GM21825 (cell line): ENCODE data around the gene INTS11.
"Not testable (repeated sequence)": the region's sequence is repeated elsewhere in the genome, so short reads cannot be mapped to it uniquely, and the experiment has no call there.

ENCODE experiments used
- ATAC-seq: cut with Tn5 transposase; IDR thresholded peaks from one replicate; pipeline ENCODE4 v1.9.1; 2021; ENCODE audit warnings: mild to moderate bottlenecking, moderate library complexity; ENCODE audit not compliant: unreplicated experiment

INTS11 gene

DNA sequence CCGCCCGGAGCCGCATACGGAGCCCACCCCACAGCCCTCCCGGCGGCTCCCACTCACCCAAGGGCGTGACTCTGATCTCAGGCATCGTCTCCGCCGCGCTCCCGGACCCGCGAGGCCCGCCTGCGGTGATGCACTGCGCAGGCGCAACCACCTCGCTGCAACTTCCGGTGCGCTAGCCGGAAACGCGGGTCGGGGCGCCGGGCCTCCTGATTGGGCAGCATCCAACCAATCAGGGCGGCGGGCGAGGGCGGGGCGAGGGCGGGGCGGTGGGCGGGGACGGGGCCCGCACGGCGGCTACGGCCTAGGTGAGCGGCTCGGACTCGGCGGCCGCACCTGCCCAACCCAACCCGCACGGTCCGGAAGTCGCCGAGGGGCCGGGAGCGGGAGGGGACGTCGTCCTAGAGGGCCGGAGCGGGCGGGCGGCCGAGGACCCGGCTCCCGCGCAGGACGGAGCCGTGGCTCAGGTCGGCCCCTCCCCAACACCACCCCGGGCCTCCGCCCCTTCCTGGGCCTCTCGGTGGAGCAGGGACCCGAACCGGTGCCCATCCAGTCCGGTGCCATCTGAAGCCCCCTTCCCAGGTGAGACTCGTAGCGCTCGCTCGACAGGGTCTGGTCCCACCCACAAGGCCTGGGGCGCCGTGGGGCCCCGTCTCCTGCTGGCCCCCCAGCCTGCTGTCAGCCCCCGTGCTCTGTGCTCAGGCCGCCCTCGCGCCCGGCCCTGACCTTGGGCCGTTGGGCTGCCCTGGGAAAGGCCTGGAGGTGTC is at the start of gene INTS11, which contains the start of gene CPTP:
TSS of gene INTS11 (minus strand) at position 137 of the 764 bp plus-strand sequence. CDS start at position 85, 52 bp downstream.
TSS of gene CPTP (plus strand) at position 279 of the 764 bp plus-strand sequence. CDS start 2,109 bp downstream, outside the sequence.
- peak; percentile 55 for ATAC-seq

DNA sequence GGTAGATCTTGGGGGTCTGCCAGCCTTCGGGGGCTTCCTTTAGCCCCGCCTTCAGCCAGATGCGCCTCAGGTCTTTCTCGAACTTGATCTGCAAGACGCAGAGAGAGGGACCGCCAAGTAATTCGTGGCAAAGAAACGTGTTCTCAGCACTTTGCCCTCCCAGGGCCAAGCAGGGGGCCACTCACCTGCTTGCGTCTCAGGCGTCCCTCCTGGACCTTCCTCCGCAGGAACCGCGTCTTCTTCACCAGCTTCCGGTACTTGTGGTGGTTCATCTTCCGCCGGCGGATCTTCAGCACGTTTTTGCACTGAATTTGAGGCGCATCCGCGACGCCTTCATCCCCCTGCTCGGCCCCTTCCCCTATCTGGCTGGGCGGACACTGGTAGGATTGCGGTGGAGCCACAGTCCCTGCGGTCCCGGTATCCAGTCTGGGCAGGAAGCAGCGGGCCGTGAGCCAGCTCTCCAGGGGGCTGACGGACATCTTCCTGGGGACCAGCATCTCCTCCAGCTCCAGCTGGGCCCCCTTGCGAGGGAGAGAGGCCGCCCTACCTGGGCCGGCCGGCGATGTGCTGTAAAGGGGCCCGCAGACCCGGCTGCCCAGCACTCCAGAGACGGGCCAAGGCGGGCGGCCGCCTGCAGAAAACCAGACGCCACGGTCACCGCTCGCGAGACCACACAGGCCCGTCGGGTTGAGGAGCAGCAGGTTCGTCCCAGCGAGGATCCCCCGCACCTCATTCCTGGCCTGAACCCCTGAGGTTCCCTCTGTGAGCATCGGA is 49.5 kb upstream of the INTS11 start:
- no peak for ATAC-seq

DNA sequence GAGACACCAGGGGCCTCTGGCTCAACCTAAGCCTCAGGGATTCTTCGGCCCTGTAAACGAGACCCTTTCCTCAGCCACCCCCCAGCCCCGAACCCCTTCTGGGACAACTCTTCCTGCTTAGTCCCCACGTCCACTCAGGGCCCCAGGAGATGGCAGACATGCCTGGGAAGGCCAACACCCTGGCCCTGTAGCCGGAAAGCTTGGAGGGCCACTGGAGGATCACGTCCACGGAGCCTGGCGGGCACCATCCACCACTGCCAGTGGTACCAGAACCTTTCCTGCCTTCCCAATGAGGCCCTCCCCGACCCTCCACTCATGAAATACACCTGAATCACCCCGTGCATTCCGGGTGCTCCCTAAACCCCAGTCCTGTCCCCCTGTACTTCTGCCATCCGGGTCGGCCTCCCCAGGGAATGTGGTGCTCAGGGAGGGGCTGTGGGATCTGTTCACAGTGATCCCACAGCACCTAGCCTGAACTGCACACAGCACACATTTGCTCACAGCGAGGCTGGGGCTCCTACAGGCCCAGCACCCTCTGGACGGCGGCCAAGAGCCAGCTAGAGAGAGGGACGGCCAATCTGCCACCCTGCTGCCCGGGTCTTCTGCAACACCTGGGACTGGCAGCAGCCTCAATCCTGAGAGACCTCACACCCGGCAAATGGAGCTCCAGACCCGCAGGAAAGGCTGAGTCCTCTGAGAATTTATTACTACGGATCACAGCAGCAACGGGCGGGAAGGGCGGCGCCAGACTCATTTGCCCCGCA is 48.8 kb upstream of the INTS11 start:
- no peak for ATAC-seq

DNA sequence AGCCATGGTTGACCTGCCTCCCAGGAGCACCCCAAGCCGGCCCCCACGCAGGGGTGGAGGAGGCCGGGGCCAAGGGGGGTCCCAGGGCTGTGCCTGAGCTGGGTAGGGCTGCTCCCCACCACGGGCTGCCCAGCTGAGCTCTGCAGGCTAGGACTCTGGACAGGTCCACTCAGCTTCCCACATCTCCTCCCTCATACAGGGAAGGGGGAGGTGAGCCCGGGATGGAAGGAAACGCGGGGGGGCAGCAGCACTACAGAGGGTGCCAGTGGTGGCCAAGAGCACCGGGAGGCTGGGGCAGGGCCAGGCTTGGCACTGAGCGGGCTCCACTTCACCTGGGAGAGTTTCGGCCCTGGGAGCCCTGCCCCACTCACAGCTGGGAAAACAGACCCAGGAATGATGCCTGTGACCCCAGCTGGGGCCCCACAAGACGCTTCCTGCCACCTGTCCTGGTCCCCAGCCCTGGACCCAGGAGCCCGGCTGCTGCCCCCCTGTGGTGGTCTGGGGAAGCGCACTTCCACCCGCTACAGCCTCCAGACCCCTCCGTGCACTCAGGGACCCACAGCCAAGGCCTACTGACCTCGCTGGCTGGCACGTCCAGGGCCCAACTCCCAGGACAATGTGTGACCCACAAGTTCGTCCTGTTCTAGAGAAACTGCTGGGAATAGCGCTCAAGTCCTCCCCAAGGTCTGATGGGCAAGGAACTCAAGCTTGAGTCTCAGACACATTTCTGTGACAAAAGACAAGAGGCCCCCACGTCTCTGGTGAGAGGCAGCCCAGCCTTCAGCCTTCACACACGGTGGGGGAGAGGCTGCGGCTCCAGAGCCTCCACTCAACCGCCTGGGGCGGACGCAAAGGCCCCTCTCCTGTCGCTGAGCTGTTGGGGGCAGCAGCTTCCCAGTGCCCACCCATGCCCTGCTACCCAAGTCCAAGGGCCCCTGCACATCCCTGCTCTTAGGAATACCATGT is 47.6 kb upstream of the INTS11 start:
- ATAC-seq, result no peak

DNA sequence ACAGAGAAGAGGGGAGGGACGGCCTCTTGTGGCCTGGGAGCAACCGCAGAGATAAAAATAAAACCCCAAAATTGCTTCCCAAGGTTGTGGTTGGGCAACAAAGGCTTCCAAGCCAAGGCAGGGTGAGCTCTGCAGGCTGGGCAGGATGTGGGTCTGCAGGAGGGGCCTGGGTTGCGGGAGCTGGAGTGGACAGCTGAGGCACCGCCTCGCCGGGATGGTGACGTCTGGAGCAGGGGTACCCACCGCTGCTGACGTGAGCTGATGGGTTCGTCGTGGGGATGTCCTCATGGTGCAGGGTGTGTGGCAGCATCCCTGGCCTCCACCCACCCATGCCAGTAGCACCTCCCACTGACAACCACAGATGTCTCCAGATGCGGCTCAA is 46.9 kb upstream of the INTS11 start:
- no peak for ATAC-seq

DNA sequence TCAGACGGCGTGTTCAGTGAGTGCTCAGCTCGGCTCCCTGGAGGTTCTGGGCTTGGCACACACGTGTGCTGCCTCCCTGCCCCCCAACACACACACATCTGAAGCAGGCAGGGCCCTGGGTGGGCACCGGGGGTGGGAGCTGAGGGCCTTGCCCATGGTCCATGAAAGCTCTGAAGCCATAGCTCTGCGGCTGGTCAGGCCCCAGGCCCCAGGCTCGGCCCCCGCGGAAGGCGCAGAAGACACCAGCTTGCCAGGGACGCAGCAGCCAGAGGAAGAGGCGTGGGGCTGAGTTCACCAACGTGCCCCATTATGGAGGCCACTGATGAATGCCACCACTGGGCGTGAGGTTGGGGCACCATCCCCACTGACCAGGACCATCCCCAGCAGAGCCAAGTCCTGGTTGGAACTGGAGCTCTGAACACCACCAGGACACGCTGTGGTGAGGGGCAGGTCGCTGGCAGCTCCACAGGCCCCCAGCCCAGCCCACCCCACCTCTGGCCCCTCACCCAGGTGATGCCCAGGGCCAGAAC is 46.4 kb upstream of the INTS11 start:
- no peak for ATAC-seq

DNA sequence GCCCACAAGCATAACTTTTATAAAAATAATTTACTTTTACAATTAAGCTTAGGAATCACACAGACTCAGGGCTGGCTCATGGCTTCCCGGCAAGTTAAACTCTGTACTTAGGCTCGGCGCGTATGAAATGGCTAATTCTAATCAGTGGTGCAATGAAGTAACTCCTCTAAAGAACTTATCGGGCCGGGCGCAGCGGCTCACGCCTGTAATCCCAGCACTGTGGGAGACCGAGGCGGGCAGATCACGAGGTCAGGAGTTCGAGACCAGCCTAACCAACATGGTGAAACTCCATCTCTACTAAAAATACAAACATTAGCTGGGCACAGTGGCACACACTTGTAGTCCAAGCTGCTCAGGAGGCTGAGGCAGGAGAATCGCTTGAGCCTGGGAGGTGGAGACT is 45.6 kb upstream of the INTS11 start:
- not testable (repeated sequence) for ATAC-seq

DNA sequence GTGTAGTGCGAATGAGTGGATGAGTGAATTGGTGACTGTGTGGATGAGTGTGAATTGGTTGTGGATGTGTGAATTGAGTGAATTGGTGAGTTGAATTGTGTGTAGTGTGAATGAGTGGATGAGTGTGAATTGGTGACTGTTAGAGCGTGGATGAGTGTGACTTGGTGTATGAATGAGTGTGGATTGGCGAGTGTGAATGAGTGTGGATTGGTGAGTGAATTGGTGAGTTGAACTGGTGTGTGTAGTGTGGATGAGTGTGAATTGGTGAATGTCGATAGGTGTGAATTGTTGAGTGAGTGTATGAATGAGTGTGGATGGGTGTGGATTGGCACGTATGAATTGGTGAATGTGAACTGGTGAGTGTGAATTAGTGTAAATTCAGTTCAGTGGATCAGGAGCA is 42.9 kb upstream of the INTS11 start:
- ATAC-seq, result no peak

DNA sequence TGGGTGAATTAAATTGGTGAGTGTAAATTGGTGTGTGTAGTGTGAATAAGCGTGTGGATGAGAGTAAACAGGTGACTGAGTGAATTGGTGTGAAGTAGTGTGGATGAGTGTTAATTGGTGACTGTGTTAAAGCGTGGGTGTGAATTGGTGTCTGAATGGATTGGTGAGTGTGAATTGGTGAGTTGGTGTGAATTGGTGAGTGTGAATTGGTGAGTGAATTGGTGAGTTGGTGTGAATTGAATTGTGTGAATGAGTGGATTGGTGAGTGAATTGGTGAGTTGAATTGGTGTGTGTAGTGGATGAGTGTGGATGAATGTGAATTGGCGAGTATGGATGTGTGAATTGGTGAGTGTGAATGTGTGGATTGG is 42.2 kb upstream of the INTS11 start:
- ATAC-seq, result no peak

DNA sequence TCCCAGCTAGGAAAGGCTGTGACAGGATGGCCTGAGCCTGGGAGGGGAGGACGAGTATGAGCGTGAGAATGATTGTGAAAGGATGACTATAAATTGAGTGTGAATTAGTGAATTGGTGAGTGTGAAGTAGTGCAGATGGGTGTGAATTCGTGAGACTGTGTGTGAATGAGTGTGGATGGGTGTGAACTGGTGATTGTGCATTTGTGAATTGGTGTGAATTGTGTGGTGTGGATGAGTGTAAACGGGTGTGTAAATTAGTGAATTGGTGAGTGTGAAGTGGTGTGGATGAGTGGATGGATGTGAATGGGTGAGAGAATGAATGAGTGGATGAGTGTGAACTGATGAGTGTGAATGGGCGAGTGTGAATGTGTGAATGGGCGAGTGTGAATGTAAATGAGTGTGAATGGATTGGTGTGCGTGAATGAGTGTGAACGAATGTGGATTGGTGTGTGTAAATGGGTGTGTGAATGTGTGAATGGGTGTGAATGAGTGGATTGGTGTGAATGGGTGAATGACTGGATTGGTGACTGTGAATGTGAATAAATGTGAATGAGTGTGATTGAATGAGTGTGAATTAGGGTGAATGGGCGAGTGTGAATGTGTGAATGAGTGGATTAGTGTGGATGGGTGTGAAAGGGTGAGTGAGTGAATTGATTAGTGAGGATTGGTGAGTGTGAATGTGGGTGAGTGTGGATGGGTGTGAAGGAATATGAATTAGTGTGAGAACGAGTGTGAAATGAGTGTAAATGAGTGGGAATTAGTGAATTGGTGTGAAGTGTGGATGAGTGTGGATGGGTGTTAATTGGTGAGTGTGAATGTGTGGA is 41.6 kb upstream of the INTS11 start:
- ATAC-seq, result no peak

DNA sequence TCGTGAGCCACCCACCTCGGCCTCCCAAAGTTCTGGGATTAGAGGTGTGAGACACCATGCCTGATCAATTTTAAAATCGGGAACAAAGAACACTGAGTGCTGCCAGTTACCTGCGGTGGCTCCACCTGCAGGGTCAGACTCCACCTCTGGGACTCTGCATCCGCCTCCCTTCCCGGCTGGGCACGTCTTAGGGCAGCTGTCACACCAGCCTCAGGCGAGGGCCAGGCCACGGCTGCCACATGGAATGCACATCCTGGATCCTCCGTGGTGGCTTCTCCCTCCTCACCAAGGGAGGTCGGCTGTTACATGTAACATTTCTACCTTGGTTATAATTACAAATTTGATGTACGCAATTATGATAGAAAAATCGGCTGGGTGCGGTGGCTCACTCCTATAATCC is 39.8 kb upstream of the INTS11 start:
- no peak for ATAC-seq

DNA sequence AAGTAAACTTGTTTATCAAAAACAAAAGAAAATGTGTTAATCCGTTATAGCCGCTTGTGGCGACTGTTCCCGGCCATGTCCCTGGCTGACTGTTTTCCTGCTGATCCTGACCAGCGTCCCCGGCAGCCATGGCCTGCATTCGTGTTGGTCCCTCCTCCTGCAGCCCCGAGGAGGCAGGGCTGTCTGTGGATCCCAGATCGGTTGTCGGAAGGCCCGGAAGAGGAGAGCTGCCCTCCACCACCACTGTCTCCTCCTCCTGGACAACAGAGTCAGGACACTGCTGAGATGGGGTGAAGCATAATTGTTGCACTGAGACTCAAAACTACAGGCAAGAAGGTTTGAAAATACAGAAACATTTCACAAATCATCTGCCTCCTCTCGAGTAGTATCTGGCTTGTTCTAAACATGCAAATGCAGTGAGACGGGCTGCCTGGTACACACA is 37.5 kb upstream of the INTS11 start:
- no peak for ATAC-seq

DNA sequence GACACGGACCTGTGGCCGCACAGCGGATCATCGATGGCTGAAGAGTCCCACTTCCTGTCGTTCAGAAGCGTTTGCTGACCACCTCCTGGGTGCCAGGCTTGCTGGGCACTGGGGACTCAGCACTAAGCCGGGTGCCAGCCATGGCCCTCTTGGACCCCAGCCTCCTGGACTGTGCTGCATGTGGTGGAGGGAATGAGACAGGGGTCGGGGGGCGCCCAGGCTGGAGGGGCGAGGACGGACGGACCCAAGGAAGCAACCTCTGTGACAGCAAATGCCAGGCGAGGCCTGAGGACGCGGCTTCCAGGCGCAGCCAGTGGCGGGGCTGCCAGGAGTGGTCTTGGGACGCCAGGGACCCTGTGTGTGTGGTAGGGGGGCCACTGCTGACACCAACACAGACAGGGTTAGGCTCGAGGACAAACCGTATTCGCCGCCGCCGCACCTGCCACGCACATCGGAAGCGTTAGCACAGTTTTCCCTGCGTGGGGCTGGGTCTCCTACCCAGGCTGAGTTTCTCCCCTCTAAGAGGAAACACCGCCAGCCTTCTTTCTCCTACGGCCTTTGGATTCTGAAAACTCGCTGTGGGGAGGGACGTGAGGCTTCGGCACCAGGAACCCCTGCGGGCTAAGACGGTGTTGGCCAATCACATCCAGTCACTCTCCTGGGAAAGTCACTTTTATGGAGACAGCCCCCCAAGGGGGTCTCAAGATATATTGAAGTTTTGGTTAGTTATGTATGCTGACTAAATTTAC is 36.9 kb upstream of the INTS11 start:
- ATAC-seq, result no peak

DNA sequence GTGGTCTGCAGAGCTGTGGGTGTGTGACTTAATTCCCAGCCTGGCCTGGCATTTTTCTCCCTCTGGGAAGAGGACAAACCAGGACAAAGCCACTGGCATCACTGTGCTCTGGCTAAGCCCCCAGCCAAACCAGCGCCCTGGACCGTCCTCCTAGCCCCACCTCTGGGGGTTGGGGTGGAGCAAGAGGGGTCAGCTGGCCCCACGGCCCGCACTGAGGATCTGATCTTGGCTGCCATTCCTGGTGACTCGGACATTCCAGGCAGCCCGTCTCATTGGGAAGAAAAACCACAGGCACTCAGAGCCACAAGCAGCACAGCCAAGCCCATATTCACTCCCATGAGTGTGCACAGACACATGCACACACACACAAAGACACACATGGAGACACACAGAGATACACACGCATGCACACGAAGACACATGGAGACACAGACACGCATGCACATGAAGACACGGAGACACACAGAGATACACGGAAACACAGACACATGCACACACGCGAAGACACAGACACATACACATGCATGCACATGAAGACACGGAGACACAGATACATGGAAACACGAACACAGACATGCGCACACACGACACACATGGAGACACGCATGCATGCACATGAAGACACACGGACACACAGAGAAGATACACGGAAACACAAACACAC is 36.2 kb upstream of the INTS11 start:
- no peak for ATAC-seq

DNA sequence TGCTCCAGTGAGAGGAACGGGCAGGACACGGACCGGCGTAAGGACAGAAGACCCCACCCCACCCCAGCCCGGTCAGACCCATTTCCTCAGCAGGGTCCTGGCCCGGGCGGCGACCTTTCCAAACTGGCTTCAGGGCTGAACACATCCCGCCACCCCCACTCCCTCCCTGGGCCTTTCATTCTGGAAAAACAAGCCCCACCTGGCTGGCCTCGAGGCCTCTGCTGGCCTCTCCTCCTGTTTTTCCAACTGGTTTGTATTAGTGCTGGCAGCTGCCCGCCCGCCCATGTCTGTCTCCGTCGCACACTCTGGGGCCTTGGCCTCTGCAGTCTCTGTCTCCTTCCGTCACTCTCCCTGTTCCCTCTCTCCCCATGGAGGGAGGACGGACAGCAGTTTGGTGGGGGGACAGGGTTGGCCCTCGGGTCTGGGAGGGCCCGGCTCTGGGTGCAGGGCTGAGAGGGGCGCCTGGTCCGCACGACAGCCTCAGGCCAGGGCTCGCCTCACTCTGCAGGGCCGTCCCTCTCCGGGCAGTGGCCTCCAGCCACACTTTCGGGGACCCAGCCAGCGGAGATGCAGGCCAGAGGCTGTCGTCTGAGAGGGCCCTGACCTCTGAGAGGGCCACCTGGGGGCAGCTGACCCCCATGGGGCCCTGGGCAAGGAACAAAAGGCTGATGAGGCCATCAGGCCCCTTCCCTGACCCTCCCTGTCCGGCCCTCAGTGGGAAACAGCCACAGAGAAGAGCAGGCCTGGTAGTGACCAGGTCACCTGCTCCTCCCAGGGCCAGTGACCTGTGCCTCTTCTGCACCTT is 35.4 kb upstream of the INTS11 start:
- ATAC-seq, result no peak

DNA sequence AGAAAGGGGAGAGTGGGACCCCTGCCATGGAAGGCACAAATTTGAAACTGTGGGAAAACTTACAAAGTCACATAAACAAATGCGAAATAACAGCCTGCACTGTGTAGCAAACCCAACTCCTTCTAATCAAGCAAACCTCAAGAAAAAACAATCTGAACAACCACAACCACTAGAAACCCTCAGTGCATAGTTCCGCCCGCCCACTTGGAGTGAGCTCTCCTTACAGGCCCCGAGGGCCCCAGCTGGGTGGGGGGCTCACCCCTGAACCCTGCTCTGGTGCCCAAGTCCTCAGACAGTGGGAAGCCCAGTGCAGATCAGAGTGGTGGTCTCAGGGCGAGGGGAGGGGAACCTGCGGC is 34.8 kb upstream of the INTS11 start:
- no peak for ATAC-seq
